HCT116 (cell line): ENCODE results near the gene CCDC91. TPM values are rescaled to one million over a fixed set of nuclear protein-coding genes. Genes with fewer than 3 reads are reported as not detected.

ENCODE experiments used
- ATAC-seq: fragments of 200-7000 bp; cut with Tn5 transposase; 2 replicates; pipeline ENCODE4 v1.9.1; 2020; ENCODE audit warnings: mild to moderate bottlenecking, moderate library complexity
- BruUV-seq: library from RNA; stranded (reverse); fragments of 400-500 nt; replicated peaks from 2 replicates; lab custom pipeline; 2021; lab: Mats Ljungman, UMichigan
- CTCF ChIA-PET: fragments of 300-600 bp; sonication (Branson Sonifier 250); formaldehyde crosslinking; loops from one replicate; lab custom pipeline; 2021; ENCODE audit warnings: antibody characterized with exemption; lab: Charles Lee
- POLR2A ChIA-PET: fragments of 300-600, 350-600 bp; sonication (Branson Sonifier 250); formaldehyde crosslinking; loops from one replicate; lab custom pipeline; 2021; ENCODE audit warnings: antibody characterized with exemption; lab: Charles Lee
- RAD21 ChIA-PET, 2 experiments: fragments of 300-600 bp; sonication (Branson Sonifier 250); formaldehyde crosslinking; loops; one replicate each; lab custom pipeline; 2023; ENCODE audit warnings: low total read pairs in 2 of 2; ENCODE audit not compliant: uncharacterized antibody in 2 of 2, unreplicated experiment in 2 of 2, low non-redundant PET in 1 of 2; lab: Charles Lee
- DNase-seq: peaks from one replicate; pipeline ENCODE4 v3.0.0-alpha.2; 2010; ENCODE audit warnings: low read depth, low spot score
- H2AFZ ChIP-seq: fragments of 200-600 bp; shearing (Covaris generic), sonication (generic); 2 replicates; pipeline ENCODE4 v1.6.1; 2017; ENCODE audit warnings: low read depth, mixed run types, mixed read lengths, antibody characterized with exemption, low read length; ENCODE audit not compliant: poor library complexity, severe bottlenecking
- H3K27ac ChIP-seq: 2 replicates; pipeline ENCODE4 v1.5.1; 2012; ENCODE audit warnings: low read depth, low read length
- H3K27me3 ChIP-seq: fragments of 200-600 bp; sonication (generic); 2 replicates; pipeline ENCODE4 v1.6.1; 2016; ENCODE audit warnings: mixed run types, low read length, mixed read lengths; ENCODE audit not compliant: insufficient read depth
- H3K36me3 ChIP-seq, 2 experiments: fragments of 200-500 bp in 1 of 2; fragments of 200-600 bp in 1 of 2; sonication (Bioruptor generic) in 1 of 2; sonication (generic) in 1 of 2; 2 replicates each; pipeline versions ENCODE4 v1.5.1 to v1.6.1; 2014 to 2016; ENCODE audit warnings: low read length in 2 of 2, inconsistent platforms in 1 of 2, mixed read lengths in 1 of 2, mixed run types in 1 of 2; ENCODE audit not compliant: insufficient read depth in 2 of 2, control insufficient read depth in 1 of 2
- H3K4me1 ChIP-seq, 2 experiments: fragments of 200-600 bp in 1 of 2; sonication (generic) in 1 of 2; 2 replicates each; pipeline versions ENCODE4 v1.5.1 to v1.6.1; 2012 to 2017; ENCODE audit warnings: low read length in 2 of 2, inconsistent platforms in 1 of 2, mild to moderate bottlenecking in 1 of 2, mixed read lengths in 1 of 2, mixed run types in 1 of 2, moderate library complexity in 1 of 2; ENCODE audit not compliant: insufficient read depth in 2 of 2, control insufficient read depth in 1 of 2
- H3K4me2 ChIP-seq: fragments of 200-600 bp; sonication (generic); 2 replicates; pipeline ENCODE4 v1.6.1; 2017; ENCODE audit warnings: mixed run types, low read length, mixed read lengths
- H3K4me3 ChIP-seq, 2 experiments: fragments of 200-600 bp in 1 of 2; sonication (generic) in 1 of 2; replicated peaks in 1 of 2; 2 replicates each; pipeline ENCODE4 v1.5.1; 2011 to 2016; ENCODE audit warnings: low read length in 2 of 2, control low read depth in 1 of 2, low read depth in 1 of 2, mild to moderate bottlenecking in 1 of 2, mixed read lengths in 1 of 2, mixed run types in 1 of 2
- H3K79me2 ChIP-seq: fragments of 200-600 bp; sonication (generic); 2 replicates; pipeline ENCODE4 v1.6.1; 2017; ENCODE audit warnings: mild to moderate bottlenecking, mixed run types, low read length, moderate library complexity, mixed read lengths; ENCODE audit not compliant: insufficient read depth
- H3K9ac ChIP-seq: fragments of 200-600 bp; sonication (generic); 2 replicates; pipeline ENCODE4 v1.6.1; 2016; ENCODE audit warnings: low read length, mixed read lengths
- H3K9me2 ChIP-seq: fragments of 200-600 bp; sonication (generic), shearing (Covaris generic); 2 replicates; pipeline ENCODE4 v1.6.1; 2017; ENCODE audit warnings: mixed run types, mild to moderate bottlenecking, moderate library complexity; ENCODE audit not compliant: insufficient read depth
- H3K9me3 ChIP-seq, 2 experiments: fragments of 200-500 bp in 1 of 2; fragments of 200-600 bp in 1 of 2; sonication (Bioruptor generic) in 1 of 2; sonication (generic) in 1 of 2; 2 replicates each; pipeline ENCODE4 v1.6.1; 2014 to 2017; ENCODE audit warnings: low read length in 2 of 2, mixed read lengths in 2 of 2, inconsistent platforms in 1 of 2, low read depth in 1 of 2, mild to moderate bottlenecking in 1 of 2, mixed run types in 1 of 2, moderate library complexity in 1 of 2; ENCODE audit not compliant: control insufficient read depth in 1 of 2, insufficient read depth in 1 of 2
- H4K20me1 ChIP-seq: fragments of 200-600 bp; sonication (generic), shearing (Covaris generic); 2 replicates; pipeline ENCODE4 v1.6.1; 2017; ENCODE audit warnings: mixed run types, mild to moderate bottlenecking, moderate library complexity; ENCODE audit not compliant: insufficient read depth
- CBX3 ChIP-seq: IDR thresholded peaks from 2 replicates; pipeline ENCODE4 v1.6.1; 2012; ENCODE audit warnings: low read depth
- CEBPB ChIP-seq: IDR thresholded peaks from 2 replicates; pipeline ENCODE4 v1.6.1; 2012; ENCODE audit warnings: low read depth
- EGR1 ChIP-seq: IDR thresholded peaks from 2 replicates; pipeline ENCODE4 v1.6.1; 2012; ENCODE audit warnings: low read depth
- ELF1 ChIP-seq: IDR thresholded peaks from 2 replicates; pipeline ENCODE4 v1.6.1; 2012; ENCODE audit warnings: low read depth, borderline replicate concordance
- EZH2 ChIP-seq: fragments of 200-600 bp; sonication (generic); IDR thresholded peaks from 2 replicates; pipeline ENCODE4 v1.6.1; 2017; ENCODE audit warnings: antibody characterized with exemption, mixed run types
- EZH2phosphoT487 ChIP-seq: fragments of 200-600 bp; IDR thresholded peaks from 2 replicates; pipeline ENCODE4 v1.6.1; 2018; ENCODE audit warnings: antibody characterized with exemption, borderline replicate concordance
- FOSL1 ChIP-seq: IDR thresholded peaks from 2 replicates; pipeline ENCODE4 v1.6.1; 2012; ENCODE audit warnings: low read depth
- JUND ChIP-seq: IDR thresholded peaks from 2 replicates; pipeline ENCODE4 v1.6.1; 2012
- POLR2A ChIP-seq: IDR thresholded peaks from 2 replicates; pipeline ENCODE4 v1.7.0; 2011; ENCODE audit warnings: borderline replicate concordance; ENCODE audit not compliant: insufficient read depth, insufficient read length; ENCODE audit errors: extremely low read depth
- POLR2AphosphoS5 ChIP-seq: IDR thresholded peaks from 2 replicates; pipeline ENCODE4 v1.6.1; 2011; ENCODE audit warnings: mild to moderate bottlenecking, low read depth, low read length, moderate library complexity
- SIN3A ChIP-seq: IDR thresholded peaks from 2 replicates; pipeline ENCODE4 v1.6.1; 2012; ENCODE audit warnings: low read depth
- SP1 ChIP-seq: IDR thresholded peaks from 2 replicates; pipeline ENCODE4 v1.6.1; 2012; ENCODE audit warnings: low read depth
- SRF ChIP-seq: IDR thresholded peaks from 2 replicates; pipeline ENCODE4 v1.6.1; 2012; ENCODE audit warnings: low read depth
- ZNF274 ChIP-seq: fragments of 200-500 bp; sonication (Bioruptor generic); IDR thresholded peaks from 2 replicates; pipeline ENCODE4 v1.6.1; 2014; ENCODE audit warnings: mild to moderate bottlenecking, low read depth, low read length, inconsistent platforms
- intact Hi-C: fragments of 100-400 bp; cut with micrococcal nuclease; formaldehyde crosslinking; loops from 2 replicates; pipeline ENCODE4 v1.10.0; 2022
- total RNA-seq: library from RNA; stranded (reverse); gene quantifications from one replicate; pipeline ENCODE4 v1.2.1, GENCODE V29; 2021; ENCODE audit not compliant: unreplicated experiment
- TF ChIP-seq, protein P1 (sequence below): IDR thresholded peaks from 2 replicates; pipeline ENCODE4 v1.6.1; 2012
- TF ChIP-seq, protein P2 (sequence below): IDR thresholded peaks from 2 replicates; pipeline ENCODE4 v1.6.1; 2012
- TF ChIP-seq, protein P3 (sequence below), 3 experiments: fragments of 200-600 bp in 1 of 3; sonication (generic) in 1 of 3; IDR thresholded peaks in 2 of 3; conservative IDR thresholded peaks in 1 of 3; 2 replicates each; pipeline ENCODE4 v1.5.1; 2012 to 2017; ENCODE audit warnings: low read depth in 2 of 3, low read length in 2 of 3, antibody characterized with exemption in 1 of 3, borderline replicate concordance in 1 of 3, control low read depth in 1 of 3, mild to moderate bottlenecking in 1 of 3, mixed read lengths in 1 of 3, mixed run types in 1 of 3, moderate library complexity in 1 of 3; ENCODE audit not compliant: insufficient read depth in 1 of 3
- TF ChIP-seq, protein P4 (sequence below): IDR thresholded peaks from 2 replicates; pipeline ENCODE4 v1.6.1; 2012; ENCODE audit warnings: low read depth

CCDC91 gene
- total RNA-seq, 1 experiment from 2014 or later = 18.1 TPM

DNA sequence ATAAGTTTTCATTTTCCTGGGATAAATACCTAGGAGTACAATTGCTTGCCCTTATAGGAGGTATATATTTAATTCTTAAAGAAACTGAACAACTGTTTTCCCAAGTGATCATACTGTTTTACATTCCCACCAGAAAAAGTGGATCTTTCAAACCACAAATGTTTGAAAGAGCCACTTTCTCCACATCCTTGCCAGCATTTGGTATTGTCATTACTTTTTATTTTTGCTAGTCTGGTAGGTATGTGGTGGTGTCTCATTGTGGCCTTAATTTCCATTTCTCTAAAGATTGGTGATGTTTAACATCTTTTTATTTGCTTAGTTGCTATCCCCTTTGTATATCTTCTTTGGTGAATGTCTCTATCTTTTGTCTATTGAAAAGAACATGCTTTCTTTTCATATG is 50.6 kb downstream of the CCDC91 start:
- Histone ChIP-seq H3K9ac (no peak overlapping the region), H3K36me3 (no peaks in the 10 kb centered on the region), H3K4me1 (no peaks in the 10 kb centered on the region), H3K27me3 (no peaks in the 10 kb centered on the region), H3K9me2 (no peaks in the 10 kb centered on the region), H3K9me3 (no peaks in the 10 kb centered on the region), H4K20me1 (no peaks in the 10 kb centered on the region), H3K27ac (no peak overlapping the region), H3K4me2 (no peak overlapping the region), H3K79me2 (no peaks in the 10 kb centered on the region), H3K4me3 (no peak overlapping the region), H2AFZ (no peak overlapping the region)
- ChIA-PET CTCF (no interaction called here), POLR2A (no interaction called here), RAD21 (no interaction called here)
- intact Hi-C loops = no loop called here
- TF ChIP-seq EZH2 (no peak), POLR2AphosphoS5 (no peak), SIN3A (no peak), CBX3 (no peak), SRF (no peak), ZNF274 (no peak), JUND (no peak), ELF1 (no peak), FOSL1 (no peak), POLR2A (no peak), EZH2phosphoT487 (no peak), EGR1 (no peak), SP1 (no peak), CEBPB (no peak)
- TF ChIP-seq, protein P1, sequence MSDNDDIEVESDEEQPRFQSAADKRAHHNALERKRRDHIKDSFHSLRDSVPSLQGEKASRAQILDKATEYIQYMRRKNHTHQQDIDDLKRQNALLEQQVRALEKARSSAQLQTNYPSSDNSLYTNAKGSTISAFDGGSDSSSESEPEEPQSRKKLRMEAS = no peak
- TF ChIP-seq, protein P2, sequence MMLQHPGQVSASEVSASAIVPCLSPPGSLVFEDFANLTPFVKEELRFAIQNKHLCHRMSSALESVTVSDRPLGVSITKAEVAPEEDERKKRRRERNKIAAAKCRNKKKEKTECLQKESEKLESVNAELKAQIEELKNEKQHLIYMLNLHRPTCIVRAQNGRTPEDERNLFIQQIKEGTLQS = no peak
- TF ChIP-seq, protein P3, sequence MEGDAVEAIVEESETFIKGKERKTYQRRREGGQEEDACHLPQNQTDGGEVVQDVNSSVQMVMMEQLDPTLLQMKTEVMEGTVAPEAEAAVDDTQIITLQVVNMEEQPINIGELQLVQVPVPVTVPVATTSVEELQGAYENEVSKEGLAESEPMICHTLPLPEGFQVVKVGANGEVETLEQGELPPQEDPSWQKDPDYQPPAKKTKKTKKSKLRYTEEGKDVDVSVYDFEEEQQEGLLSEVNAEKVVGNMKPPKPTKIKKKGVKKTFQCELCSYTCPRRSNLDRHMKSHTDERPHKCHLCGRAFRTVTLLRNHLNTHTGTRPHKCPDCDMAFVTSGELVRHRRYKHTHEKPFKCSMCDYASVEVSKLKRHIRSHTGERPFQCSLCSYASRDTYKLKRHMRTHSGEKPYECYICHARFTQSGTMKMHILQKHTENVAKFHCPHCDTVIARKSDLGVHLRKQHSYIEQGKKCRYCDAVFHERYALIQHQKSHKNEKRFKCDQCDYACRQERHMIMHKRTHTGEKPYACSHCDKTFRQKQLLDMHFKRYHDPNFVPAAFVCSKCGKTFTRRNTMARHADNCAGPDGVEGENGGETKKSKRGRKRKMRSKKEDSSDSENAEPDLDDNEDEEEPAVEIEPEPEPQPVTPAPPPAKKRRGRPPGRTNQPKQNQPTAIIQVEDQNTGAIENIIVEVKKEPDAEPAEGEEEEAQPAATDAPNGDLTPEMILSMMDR (IDR thresholded peaks at IDR 0.05 in 2 of 3, conservative IDR thresholded peaks at IDR 0.05 in 1 of 3; ENCODE audit: borderline replicate concordance in 1 of 3, insufficient read depth in 1 of 3, low read depth in 2 of 3, low read length in 2 of 3) = no peak
- TF ChIP-seq, protein P4, sequence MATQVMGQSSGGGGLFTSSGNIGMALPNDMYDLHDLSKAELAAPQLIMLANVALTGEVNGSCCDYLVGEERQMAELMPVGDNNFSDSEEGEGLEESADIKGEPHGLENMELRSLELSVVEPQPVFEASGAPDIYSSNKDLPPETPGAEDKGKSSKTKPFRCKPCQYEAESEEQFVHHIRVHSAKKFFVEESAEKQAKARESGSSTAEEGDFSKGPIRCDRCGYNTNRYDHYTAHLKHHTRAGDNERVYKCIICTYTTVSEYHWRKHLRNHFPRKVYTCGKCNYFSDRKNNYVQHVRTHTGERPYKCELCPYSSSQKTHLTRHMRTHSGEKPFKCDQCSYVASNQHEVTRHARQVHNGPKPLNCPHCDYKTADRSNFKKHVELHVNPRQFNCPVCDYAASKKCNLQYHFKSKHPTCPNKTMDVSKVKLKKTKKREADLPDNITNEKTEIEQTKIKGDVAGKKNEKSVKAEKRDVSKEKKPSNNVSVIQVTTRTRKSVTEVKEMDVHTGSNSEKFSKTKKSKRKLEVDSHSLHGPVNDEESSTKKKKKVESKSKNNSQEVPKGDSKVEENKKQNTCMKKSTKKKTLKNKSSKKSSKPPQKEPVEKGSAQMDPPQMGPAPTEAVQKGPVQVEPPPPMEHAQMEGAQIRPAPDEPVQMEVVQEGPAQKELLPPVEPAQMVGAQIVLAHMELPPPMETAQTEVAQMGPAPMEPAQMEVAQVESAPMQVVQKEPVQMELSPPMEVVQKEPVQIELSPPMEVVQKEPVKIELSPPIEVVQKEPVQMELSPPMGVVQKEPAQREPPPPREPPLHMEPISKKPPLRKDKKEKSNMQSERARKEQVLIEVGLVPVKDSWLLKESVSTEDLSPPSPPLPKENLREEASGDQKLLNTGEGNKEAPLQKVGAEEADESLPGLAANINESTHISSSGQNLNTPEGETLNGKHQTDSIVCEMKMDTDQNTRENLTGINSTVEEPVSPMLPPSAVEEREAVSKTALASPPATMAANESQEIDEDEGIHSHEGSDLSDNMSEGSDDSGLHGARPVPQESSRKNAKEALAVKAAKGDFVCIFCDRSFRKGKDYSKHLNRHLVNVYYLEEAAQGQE = no peak
- DNase-seq (no peak), ATAC-seq (no peak)
- BruUV-seq = no TSS peak
